BE2C (cell line): Measurements from ENCODE around the gene MYO10.

Source experiments
- DNase-seq: peaks from one replicate; pipeline ENCODE4 v3.0.0-alpha.2; 2020
- H3K27me3 ChIP-seq: fragments of 250-450 bp; sonication (Bioruptor Pico); 2 replicates; pipeline ENCODE4 v1.5.1; 2020; ENCODE audit warnings: mild to moderate bottlenecking
- H3K36me3 ChIP-seq: fragments of 250-450 bp; sonication (Bioruptor Pico); 2 replicates; pipeline ENCODE4 v1.5.1; 2020; ENCODE audit warnings: mild to moderate bottlenecking
- H3K4me1 ChIP-seq: fragments of 250-450 bp; sonication (Bioruptor Pico); 2 replicates; pipeline ENCODE4 v1.5.1; 2020
- H3K4me3 ChIP-seq: 2 replicates; pipeline ENCODE4 v1.5.1; 2011; ENCODE audit warnings: low read depth, low read length
- H3K9me3 ChIP-seq: fragments of 250-450 bp; sonication (Bioruptor Pico); 2 replicates; pipeline ENCODE4 v1.5.1; 2020
- TF ChIP-seq, protein P1 (sequence below): IDR thresholded peaks from 2 replicates; pipeline ENCODE4 v1.5.1; 2012; ENCODE audit warnings: mild to moderate bottlenecking, low read depth, low read length

MYO10 gene

DNA sequence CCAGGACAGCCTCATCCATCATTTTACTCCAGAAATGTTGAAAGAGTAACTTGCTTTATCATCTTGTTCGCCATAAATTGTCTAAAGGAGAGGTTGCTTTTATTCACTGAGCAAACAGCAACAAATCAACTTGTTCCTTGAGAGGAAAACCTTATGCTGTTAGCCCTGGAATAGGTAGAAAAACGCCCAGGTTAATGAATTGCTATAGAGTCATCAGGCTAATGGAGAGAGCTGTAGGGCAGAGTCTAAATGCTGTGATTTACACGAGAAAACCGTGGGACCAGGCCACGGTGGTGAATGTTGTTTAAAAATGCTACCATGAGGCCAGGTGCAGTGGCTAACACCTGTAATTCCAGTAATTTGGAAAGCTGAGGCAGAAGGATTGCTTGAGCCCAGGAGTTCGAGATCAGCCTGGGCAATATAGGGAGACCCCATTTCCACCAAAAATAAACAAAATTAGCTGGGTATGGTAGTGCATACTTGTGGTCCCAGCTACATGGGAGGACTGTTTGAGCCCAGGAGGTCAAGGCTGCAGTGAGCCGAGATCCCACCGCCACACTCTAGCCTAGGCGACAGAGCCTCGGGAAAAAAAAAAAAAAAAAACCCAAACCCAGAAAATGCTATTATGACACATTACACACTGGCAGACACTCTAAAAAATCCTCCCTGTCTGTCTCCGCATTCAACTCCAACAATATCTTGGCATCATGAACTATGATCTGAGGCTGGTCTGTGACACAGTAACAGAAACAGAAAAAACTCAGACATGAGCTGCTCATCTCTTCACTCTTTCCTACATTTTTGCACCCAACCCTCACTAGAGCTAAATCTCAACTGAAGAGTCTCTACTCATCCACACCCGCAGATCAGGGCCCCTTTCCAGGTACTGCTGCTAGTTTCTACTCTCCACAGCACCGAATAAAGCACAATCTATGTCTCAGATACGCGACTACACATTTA lies 200.7 kb downstream of the MYO10 start:
- Histone ChIP-seq H3K4me3 (no peak overlapping the region), H3K9me3 (no peaks in the 10 kb centered on the region), H3K27me3 (peaks cover 10% of the 10 kb centered on the region), H3K36me3 (no peaks in the 10 kb centered on the region), H3K4me1 (no peaks in the 10 kb centered on the region)
- DNase-seq = no peak
- TF ChIP-seq, protein P1, sequence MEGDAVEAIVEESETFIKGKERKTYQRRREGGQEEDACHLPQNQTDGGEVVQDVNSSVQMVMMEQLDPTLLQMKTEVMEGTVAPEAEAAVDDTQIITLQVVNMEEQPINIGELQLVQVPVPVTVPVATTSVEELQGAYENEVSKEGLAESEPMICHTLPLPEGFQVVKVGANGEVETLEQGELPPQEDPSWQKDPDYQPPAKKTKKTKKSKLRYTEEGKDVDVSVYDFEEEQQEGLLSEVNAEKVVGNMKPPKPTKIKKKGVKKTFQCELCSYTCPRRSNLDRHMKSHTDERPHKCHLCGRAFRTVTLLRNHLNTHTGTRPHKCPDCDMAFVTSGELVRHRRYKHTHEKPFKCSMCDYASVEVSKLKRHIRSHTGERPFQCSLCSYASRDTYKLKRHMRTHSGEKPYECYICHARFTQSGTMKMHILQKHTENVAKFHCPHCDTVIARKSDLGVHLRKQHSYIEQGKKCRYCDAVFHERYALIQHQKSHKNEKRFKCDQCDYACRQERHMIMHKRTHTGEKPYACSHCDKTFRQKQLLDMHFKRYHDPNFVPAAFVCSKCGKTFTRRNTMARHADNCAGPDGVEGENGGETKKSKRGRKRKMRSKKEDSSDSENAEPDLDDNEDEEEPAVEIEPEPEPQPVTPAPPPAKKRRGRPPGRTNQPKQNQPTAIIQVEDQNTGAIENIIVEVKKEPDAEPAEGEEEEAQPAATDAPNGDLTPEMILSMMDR = no peak

DNA sequence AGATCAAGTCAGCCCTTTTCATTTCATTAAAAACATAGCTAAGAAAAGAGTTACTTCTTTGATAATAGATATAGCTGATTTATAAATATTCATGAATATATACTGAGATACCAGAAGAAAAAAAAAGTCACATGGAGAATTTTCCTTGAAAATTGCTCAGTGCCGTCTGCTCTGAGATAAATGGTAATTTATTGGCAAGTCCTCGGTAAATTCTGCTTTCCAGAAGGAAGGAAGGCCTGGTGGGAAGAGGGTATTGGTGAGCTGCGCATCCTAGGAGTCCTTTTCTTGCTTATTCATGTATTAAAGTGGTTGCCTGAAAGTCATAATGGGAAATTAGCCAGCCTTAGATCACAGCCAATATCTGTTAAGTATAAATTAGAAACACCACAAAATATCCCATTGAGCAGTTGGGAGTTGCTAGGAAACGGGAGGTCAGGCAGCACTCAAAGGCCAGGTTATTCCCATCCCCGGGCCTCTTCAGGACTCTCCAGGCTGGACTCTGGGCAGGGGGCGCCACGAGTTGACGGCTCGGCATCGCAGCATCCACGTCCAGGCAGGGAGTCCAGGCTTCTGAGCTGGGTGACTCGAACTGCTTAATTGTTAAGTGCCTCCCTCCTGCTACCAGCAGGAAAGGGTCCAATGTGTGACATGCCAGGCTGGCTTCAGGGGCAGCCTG lies 202.6 kb downstream of the MYO10 start:
- H3K36me3 ChIP-seq = no peaks in the 10 kb centered on the region
- no peaks in the 10 kb centered on the region; the same call in 1 of the 2 replicates for H3K27me3 ChIP-seq
- no peaks in the 10 kb centered on the region for H3K9me3 ChIP-seq
- no peak for DNase-seq
- TF ChIP-seq, protein P1 = no peak
- no peak overlapping the region for H3K4me3 ChIP-seq
- no peaks in the 10 kb centered on the region for H3K4me1 ChIP-seq

DNA sequence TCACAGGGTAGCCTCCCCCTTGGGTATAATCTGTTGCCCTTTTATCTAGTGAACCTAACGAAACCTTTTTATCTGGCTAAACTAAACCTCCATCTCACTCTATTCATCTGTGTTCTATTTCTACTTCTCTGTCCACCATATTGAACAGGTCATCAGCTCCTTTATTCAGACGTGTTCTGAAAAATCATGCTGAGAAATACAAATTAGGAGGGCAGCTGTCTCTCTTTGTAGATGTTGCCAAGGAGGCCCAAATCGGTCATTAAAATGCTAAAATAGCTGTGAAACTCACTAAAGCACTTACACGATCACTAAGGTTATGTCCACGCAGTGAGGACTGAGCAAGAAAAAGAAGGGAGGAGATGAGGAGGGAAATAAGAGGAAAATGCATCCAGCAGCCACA lies 203.7 kb downstream of the MYO10 start:
- Histone ChIP-seq H3K36me3 (no peaks in the 10 kb centered on the region), H3K4me3 (no peak overlapping the region), H3K4me1 (no peaks in the 10 kb centered on the region), H3K9me3 (no peaks in the 10 kb centered on the region), H3K27me3 (no peaks in the 10 kb centered on the region; the same call in 1 of the 2 replicates)
- TF ChIP-seq, protein P1 = no peak
- no peak for DNase-seq

DNA sequence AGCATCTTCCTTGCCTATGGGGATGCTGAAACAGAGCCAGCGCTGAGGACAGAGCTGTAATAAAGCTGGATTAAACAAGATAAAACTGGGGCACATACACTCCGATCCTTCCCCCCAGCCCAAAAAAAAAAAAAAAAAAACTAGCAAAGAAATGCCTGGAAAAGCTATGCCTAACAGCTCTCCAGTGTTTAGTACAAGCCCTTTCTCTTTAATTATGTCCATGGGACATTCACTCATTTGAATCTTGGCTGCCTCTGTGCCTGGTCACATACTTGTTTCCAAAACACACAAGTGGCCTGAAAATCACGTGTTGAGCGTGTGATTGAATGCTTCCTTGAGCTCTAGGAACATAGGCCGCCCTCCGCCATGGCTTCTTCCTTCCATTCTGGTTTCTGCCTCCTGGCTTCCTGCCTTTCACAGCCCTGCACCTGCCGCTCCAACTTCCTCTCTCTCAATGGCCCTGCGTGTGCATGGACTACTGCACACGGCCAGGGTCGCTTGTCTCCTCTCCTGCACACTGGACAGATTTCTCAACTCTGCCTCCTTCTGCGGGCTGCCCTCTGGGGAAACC lies 208.2 kb downstream of the MYO10 start:
- H3K9me3 ChIP-seq = no peaks in the 10 kb centered on the region
- no peak overlapping the region for H3K4me3 ChIP-seq
- H3K27me3 ChIP-seq = no peaks in the 10 kb centered on the region; the same call in 1 of the 2 replicates
- H3K36me3 ChIP-seq = no peaks in the 10 kb centered on the region
- DNase-seq = no peak
- TF ChIP-seq, protein P1 = no peak
- H3K4me1 ChIP-seq = no peaks in the 10 kb centered on the region

DNA sequence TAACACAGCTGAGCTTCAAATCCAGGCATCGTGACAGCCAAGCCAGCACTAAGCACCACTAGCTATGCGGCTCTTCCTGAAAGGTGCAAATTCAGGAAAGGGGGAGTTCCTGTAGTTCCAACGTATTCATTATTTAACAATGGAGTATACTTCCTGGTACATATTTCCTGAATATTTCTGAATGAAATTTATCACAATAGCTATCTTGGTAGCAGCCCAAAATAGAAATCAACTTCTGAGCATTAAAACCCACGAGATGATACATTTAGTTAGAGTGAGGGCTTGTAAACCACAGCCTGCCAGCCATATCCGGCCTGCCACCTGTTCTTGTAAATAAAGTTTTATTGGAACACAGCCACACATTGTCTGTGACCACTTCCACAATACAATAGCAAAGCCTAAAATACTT lies 209.5 kb downstream of the MYO10 start:
- no peaks in the 10 kb centered on the region for H3K9me3 ChIP-seq
- TF ChIP-seq, protein P1 = no peak
- no peak for DNase-seq
- no peaks in the 10 kb centered on the region for H3K36me3 ChIP-seq
- H3K4me3 ChIP-seq = no peak overlapping the region
- H3K4me1 ChIP-seq = no peaks in the 10 kb centered on the region
- no peaks in the 10 kb centered on the region; the same call in 1 of the 2 replicates for H3K27me3 ChIP-seq
